Measurements from ENCODE around the gene SLC17A5. TPM values are rescaled to one million over a fixed set of nuclear protein-coding genes. Genes with fewer than 3 reads are reported as not detected.

The SLC17A5 gene
- total RNA-seq, 4 donors from 2014 or later: 11.3 to 13.2 (median 12.2) TPM

DNA sequence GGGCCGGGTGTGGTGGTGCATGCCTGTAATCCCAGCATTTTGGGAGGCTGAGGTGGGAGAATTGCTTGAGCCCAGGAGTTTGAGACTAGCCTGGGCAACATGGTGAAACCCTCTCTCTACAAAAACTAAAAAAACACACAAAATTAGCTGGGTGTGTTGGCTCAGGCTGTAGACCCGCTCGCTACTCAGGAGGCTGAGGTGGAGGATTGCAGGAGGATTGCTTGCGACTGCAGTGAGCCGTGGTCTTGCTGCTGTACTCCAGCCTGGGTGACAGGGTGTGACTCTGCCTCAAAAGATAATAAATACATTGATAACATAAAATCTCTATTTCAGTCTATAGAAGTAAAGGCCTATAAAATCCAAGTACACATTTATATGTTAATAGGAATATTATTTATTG lies 49.3 kb downstream of the SLC17A5 start:
- 93 to 94% methylated on average over 5 of the region's 5 CpGs for WGBS, 2 donors
- TF ChIP-seq, protein P1, sequence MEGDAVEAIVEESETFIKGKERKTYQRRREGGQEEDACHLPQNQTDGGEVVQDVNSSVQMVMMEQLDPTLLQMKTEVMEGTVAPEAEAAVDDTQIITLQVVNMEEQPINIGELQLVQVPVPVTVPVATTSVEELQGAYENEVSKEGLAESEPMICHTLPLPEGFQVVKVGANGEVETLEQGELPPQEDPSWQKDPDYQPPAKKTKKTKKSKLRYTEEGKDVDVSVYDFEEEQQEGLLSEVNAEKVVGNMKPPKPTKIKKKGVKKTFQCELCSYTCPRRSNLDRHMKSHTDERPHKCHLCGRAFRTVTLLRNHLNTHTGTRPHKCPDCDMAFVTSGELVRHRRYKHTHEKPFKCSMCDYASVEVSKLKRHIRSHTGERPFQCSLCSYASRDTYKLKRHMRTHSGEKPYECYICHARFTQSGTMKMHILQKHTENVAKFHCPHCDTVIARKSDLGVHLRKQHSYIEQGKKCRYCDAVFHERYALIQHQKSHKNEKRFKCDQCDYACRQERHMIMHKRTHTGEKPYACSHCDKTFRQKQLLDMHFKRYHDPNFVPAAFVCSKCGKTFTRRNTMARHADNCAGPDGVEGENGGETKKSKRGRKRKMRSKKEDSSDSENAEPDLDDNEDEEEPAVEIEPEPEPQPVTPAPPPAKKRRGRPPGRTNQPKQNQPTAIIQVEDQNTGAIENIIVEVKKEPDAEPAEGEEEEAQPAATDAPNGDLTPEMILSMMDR (IDR thresholded peaks at IDR 0.05): no peak
- TF ChIP-seq POLR2A (IDR thresholded peaks at IDR 0.05): no peak
- peak in 1 of 2 donors; percentile 48 for DNase-seq (ENCODE audit: low spot score in 2 of 2)
- intact Hi-C loops (cut with DNase I; ENCODE audit: low total_unique reads): no loop called here
- no peak overlapping the region for H3K4me3 ChIP-seq (ENCODE audit: low read depth, poor library complexity, severe bottlenecking)

DNA sequence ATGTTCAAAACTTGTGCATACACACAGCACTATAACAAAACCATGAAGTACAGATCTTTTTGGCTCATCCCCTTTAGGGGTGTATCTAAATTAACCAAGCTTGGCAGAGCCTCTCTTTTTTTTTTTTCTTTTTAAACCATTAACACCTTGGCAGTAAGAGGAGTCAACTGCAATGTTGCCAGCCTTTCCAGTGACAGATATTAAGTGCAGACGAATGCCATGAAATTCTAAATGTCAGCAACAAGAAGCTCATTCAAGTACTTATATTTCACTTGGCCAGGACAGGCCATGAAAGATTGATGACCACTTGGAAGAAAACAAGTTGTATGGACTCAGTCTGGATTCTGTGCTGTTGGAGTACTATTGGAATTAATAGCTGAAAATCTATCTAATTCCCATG lies 49.8 kb downstream of the SLC17A5 start:
- WGBS, 2 donors: 30 to 34% methylated on average over 1 of the region's 1 CpG
- DNase-seq (ENCODE audit: low spot score in 2 of 2): no peak
- H3K4me3 ChIP-seq (ENCODE audit: low read depth, poor library complexity, severe bottlenecking): no peak overlapping the region
- intact Hi-C loops (cut with DNase I; ENCODE audit: low total_unique reads): no loop called here
- TF ChIP-seq, protein P1 (IDR thresholded peaks at IDR 0.05): no peak
- TF ChIP-seq POLR2A (IDR thresholded peaks at IDR 0.05): no peak

DNA sequence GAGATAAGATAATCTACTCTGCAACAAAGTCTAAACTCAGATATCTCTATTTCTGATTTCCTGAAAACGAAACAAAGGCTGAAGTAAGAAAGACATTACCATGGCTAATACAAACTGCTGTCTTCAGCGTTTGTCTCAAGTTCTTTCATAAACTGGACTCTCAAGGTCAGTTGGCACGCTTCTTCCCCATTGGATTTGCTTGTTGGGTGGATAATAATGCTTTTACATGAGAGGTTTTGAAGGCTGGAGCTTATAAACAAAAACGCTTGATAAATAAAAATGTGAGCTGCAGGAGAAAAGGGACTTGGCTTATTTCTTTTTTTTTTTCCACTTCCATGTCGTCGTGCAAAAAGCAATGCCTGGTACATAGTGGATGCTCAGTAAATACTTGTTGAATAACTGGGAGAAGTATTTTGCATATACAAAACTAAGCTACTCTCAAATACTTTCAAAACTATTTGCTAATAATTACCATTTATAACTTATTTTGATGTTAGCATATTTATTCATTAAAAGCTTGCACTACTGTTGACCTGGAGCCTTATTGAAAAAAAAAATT lies 67.3 kb downstream of the SLC17A5 start:
- H3K4me3 ChIP-seq (ENCODE audit: low read depth, poor library complexity, severe bottlenecking): no peak overlapping the region
- WGBS, 2 donors: 12 to 18% methylated on average over 6 of the region's 6 CpGs
- no peak for DNase-seq (ENCODE audit: low spot score in 2 of 2)
- TF ChIP-seq, protein P1 (IDR thresholded peaks at IDR 0.05): no peak
- TF ChIP-seq POLR2A (IDR thresholded peaks at IDR 0.05): no peak
- intact Hi-C loops (cut with DNase I; ENCODE audit: low total_unique reads): no loop called here

DNA sequence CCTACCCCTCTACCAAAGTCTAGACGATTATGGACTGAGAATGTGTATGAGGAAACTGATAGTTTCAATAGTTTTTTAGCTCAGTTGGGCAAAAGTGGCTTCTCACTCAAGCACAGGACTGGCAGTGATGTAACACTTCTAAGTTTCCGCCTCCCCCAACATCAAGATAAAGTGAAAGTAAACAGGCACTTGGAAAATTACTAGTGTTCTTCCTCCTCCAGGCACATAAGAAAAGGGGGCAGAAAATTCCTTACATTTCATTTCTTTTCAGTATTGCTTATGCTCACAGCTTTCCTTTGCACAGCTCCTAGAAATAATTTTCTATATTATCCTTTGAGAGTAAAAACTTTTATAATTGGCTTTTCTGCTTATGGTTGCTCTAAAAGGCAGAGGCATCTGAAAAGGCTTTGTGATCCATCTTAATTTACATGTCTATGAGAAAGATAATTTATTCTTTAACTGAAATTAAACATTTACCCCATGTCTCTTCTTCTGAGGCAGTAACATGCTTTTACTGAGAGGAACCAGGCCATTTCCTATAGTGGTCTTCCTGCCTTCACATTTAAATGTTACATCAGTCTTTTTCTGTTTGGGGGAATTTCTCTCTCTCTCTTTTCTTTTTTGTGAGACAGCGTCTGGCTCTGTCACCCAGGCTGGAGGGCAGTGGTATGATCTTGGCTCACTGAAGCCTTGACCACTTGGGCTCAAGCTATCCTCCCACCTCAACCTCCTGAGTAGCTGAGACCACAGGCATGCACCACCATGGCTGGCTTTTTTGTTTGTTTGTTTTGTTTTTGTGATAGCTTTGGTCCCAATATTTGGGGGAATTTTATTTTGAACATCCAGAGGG lies 68.0 kb downstream of the SLC17A5 start:
- intact Hi-C loops (cut with DNase I; ENCODE audit: low total_unique reads): loop anchor here (1.0 kb wide), 1 partner anchor 49 kb away; no protein-coding TSS in a partner anchor
- peak in 1 of 2 donors; percentile 69 for DNase-seq (ENCODE audit: low spot score in 2 of 2)
- no peak for TF ChIP-seq POLR2A (IDR thresholded peaks at IDR 0.05)
- TF ChIP-seq, protein P1 (IDR thresholded peaks at IDR 0.05): no peak
- no peak overlapping the region for H3K4me3 ChIP-seq (ENCODE audit: low read depth, poor library complexity, severe bottlenecking)
- WGBS, 2 donors: 0 to 1% methylated on average over 3 of the region's 3 CpGs

DNA sequence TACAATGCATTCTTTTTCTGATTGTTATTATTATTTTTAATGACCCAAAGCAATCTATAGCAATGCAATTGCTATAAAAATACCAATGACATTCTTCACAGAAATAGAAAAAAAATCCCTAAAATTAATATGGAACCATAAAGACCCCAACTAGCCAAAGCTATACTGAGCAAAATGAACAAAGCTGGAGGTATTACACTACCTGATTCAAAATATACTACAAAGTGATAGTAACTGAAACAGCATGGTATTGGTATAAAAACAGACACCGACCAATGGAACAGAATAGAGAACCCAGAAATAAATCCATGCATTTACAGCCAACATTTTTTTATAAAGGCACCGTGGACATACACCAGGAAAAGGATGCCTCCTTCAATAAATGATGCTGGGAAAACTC lies 72.5 kb downstream of the SLC17A5 start:
- 87 to 100% methylated on average over 2 of the region's 2 CpGs for WGBS, 2 donors
- TF ChIP-seq POLR2A (IDR thresholded peaks at IDR 0.05): no peak
- TF ChIP-seq, protein P1 (IDR thresholded peaks at IDR 0.05): no peak
- no peak for DNase-seq (ENCODE audit: low spot score in 2 of 2)
- intact Hi-C loops (cut with DNase I; ENCODE audit: low total_unique reads): no loop called here
- H3K4me3 ChIP-seq (ENCODE audit: low read depth, poor library complexity, severe bottlenecking): no peak overlapping the region
